Mononuclear cell (primary cell): ENCODE results near the gene CMKLR1. TPM values are rescaled to one million over a fixed set of nuclear protein-coding genes. Genes with fewer than 3 reads are reported as not detected.

ENCODE experiments used
- H3K27me3 ChIP-seq: 2 replicates; pipeline ENCODE4 v1.6.0; 2011; ENCODE audit warnings: low read length, control low read depth; ENCODE audit not compliant: insufficient read depth
- H3K4me1 ChIP-seq: 2 replicates; pipeline ENCODE4 v1.5.1; 2011; ENCODE audit warnings: mild to moderate bottlenecking, low read length, control low read depth; ENCODE audit not compliant: insufficient read depth
- H3K4me3 ChIP-seq: 2 replicates; pipeline ENCODE4 v1.5.1; 2011; ENCODE audit warnings: mild to moderate bottlenecking, low read length, moderate library complexity
- H3K9me3 ChIP-seq: 2 replicates; pipeline ENCODE4 v1.5.1; 2011; ENCODE audit warnings: low read depth, mild to moderate bottlenecking, control low read depth, low read length
- total RNA-seq: library from RNA; depleted of rRNA; stranded (reverse); fragments of >200 nt; gene quantifications from one replicate; pipeline ENCODE4 v1.2.3, GENCODE V29; 2012

Gene CMKLR1
- total RNA-seq, 1 donor: 0.52 TPM

- H3K4me1 ChIP-seq: peaks cover 76% of the 10 kb centered on the region
- H3K27me3 ChIP-seq: no peaks in the 10 kb centered on the region
- no peaks in the 10 kb centered on the region for H3K9me3 ChIP-seq
- no peak overlapping the region for H3K4me3 ChIP-seq
Measured at GRCh38 chr12:108317308-108318234, 21.5 kb downstream of the CMKLR1 start.

- no peak overlapping the region for H3K4me3 ChIP-seq
- peaks cover 88% of the 10 kb centered on the region for H3K4me1 ChIP-seq
- H3K27me3 ChIP-seq: no peaks in the 10 kb centered on the region
- no peaks in the 10 kb centered on the region for H3K9me3 ChIP-seq
Measured at GRCh38 chr12:108316176-108317086, 22.7 kb downstream of the CMKLR1 start.

- Histone ChIP-seq H3K4me3 (no peak overlapping the region), H3K27me3 (no peaks in the 10 kb centered on the region)
Measured at GRCh38 chr12:108315486-108316105, 23.5 kb downstream of the CMKLR1 start.

GRCh38 chr12:108313606-108314351 lies 25.3 kb downstream of the CMKLR1 start:
- no peaks in the 10 kb centered on the region for H3K27me3 ChIP-seq
- H3K9me3 ChIP-seq: no peaks in the 10 kb centered on the region
- peaks cover 93% of the 10 kb centered on the region for H3K4me1 ChIP-seq
- H3K4me3 ChIP-seq: no peak overlapping the region

More at GRCh38 chr12:108315486-108316105, 23.5 kb downstream of the CMKLR1 start:
- Histone ChIP-seq H3K9me3 (no peaks in the 10 kb centered on the region), H3K4me1 (peaks cover 89% of the 10 kb centered on the region)

- H3K4me1 ChIP-seq: peaks cover 87% of the 10 kb centered on the region
- no peaks in the 10 kb centered on the region for H3K27me3 ChIP-seq
- H3K4me3 ChIP-seq: no peak overlapping the region
- H3K9me3 ChIP-seq: no peaks in the 10 kb centered on the region
Measured at GRCh38 chr12:108313241-108313605, 25.9 kb downstream of the CMKLR1 start.

GRCh38 chr12:108312693-108313189 lies 26.4 kb downstream of the CMKLR1 start:
- no peaks in the 10 kb centered on the region for H3K9me3 ChIP-seq
- no peak overlapping the region for H3K4me3 ChIP-seq
- H3K27me3 ChIP-seq: no peaks in the 10 kb centered on the region
- H3K4me1 ChIP-seq: peaks cover 84% of the 10 kb centered on the region

- Histone ChIP-seq H3K4me1 (peaks cover 84% of the 10 kb centered on the region), H3K27me3 (no peaks in the 10 kb centered on the region), H3K9me3 (no peaks in the 10 kb centered on the region), H3K4me3 (no peak overlapping the region)
Measured at GRCh38 chr12:108312073-108312659, 26.9 kb downstream of the CMKLR1 start.

- no peak overlapping the region for H3K4me3 ChIP-seq
- H3K9me3 ChIP-seq: no peaks in the 10 kb centered on the region
- H3K27me3 ChIP-seq: no peaks in the 10 kb centered on the region
- peaks cover 84% of the 10 kb centered on the region for H3K4me1 ChIP-seq
Measured at GRCh38 chr12:108311605-108312004, 27.5 kb downstream of the CMKLR1 start.

- no peak overlapping the region for H3K4me3 ChIP-seq
- no peaks in the 10 kb centered on the region for H3K27me3 ChIP-seq
- H3K4me1 ChIP-seq: peaks cover 84% of the 10 kb centered on the region
Measured at GRCh38 chr12:108310489-108310888, 28.6 kb downstream of the CMKLR1 start.

GRCh38 chr12:108309674-108310312 lies 29.3 kb downstream of the CMKLR1 start:
- Histone ChIP-seq H3K4me3 (no peak overlapping the region), H3K27me3 (no peaks in the 10 kb centered on the region), H3K9me3 (no peaks in the 10 kb centered on the region), H3K4me1 (peaks cover 84% of the 10 kb centered on the region)

More at GRCh38 chr12:108310489-108310888, 28.6 kb downstream of the CMKLR1 start:
- no peaks in the 10 kb centered on the region for H3K9me3 ChIP-seq

- H3K4me1 ChIP-seq: peaks cover 74% of the 10 kb centered on the region
- no peak overlapping the region for H3K4me3 ChIP-seq
- H3K9me3 ChIP-seq: no peaks in the 10 kb centered on the region
- H3K27me3 ChIP-seq: no peaks in the 10 kb centered on the region
Measured at GRCh38 chr12:108308395-108309085, 30.6 kb downstream of the CMKLR1 start.

- H3K9me3 ChIP-seq: no peaks in the 10 kb centered on the region
- H3K4me1 ChIP-seq: peaks cover 65% of the 10 kb centered on the region
- H3K4me3 ChIP-seq: no peak overlapping the region
- H3K27me3 ChIP-seq: no peaks in the 10 kb centered on the region
Measured at GRCh38 chr12:108307006-108307405, 32.1 kb downstream of the CMKLR1 start.

- H3K4me3 ChIP-seq: no peak overlapping the region
- no peaks in the 10 kb centered on the region for H3K27me3 ChIP-seq
- H3K4me1 ChIP-seq: peaks cover 65% of the 10 kb centered on the region
- no peaks in the 10 kb centered on the region for H3K9me3 ChIP-seq
Measured at GRCh38 chr12:108306506-108306905, 32.6 kb downstream of the CMKLR1 start.
